Measurements from ENCODE around the gene EPHA10.

EPHA10 gene

GRCh38 chr1:37764888-37765441 is at the start of gene EPHA10:
TSS of gene EPHA10 (minus strand) at chr1:37765120. CDS start at chr1:37765066, 54 bp downstream.
- DNase-seq (ENCODE audit: low spot score), result no peak

- no peak for DNase-seq (ENCODE audit: low spot score)
Measured at GRCh38 chr1:37814252-37814651, 49.3 kb upstream of the EPHA10 start.

- no peak for DNase-seq (ENCODE audit: low spot score)
Measured at GRCh38 chr1:37813529-37814145, 48.7 kb upstream of the EPHA10 start.

- peak; percentile 84 for DNase-seq (ENCODE audit: low spot score)
Measured at GRCh38 chr1:37811027-37811655, 46.2 kb upstream of the EPHA10 start.

- DNase-seq (ENCODE audit: low spot score), result no peak
Measured at GRCh38 chr1:37809942-37810341, 45.0 kb upstream of the EPHA10 start.

- DNase-seq (ENCODE audit: low spot score), result peak; percentile 75
Measured at GRCh38 chr1:37808369-37809319, 43.7 kb upstream of the EPHA10 start.

- DNase-seq (ENCODE audit: low spot score), result peak; percentile 91
Measured at GRCh38 chr1:37807555-37808368, 42.8 kb upstream of the EPHA10 start, which contains the start of the genes C1orf122 and YRDC. TSS of gene C1orf122 (plus strand) at chr1:37807790. CDS start at chr1:37808405, 615 bp downstream. TSS of gene YRDC (minus strand) at chr1:37808208. CDS start at chr1:37808180, 28 bp downstream.

- DNase-seq (ENCODE audit: low spot score), result peak; percentile 12
Measured at GRCh38 chr1:37807220-37807554, 42.3 kb upstream of the EPHA10 start.

- no peak for DNase-seq (ENCODE audit: low spot score)
Measured at GRCh38 chr1:37802439-37802838, 37.5 kb upstream of the EPHA10 start.

GRCh38 chr1:37797750-37798345 is 32.9 kb upstream of the EPHA10 start:
- no peak for DNase-seq (ENCODE audit: low spot score)

GRCh38 chr1:37795340-37796125 is 30.6 kb upstream of the EPHA10 start:
- peak; percentile 48 for DNase-seq (ENCODE audit: low spot score)

GRCh38 chr1:37794372-37795339 is 29.7 kb upstream of the EPHA10 start:
- no peak for DNase-seq (ENCODE audit: low spot score)

GRCh38 chr1:37793773-37794371 is 29.0 kb upstream of the EPHA10 start, which contains the start of gene MANEAL:
TSS of gene MANEAL (plus strand) at chr1:37793847. CDS start at chr1:37794183, 336 bp downstream.
- DNase-seq (ENCODE audit: low spot score), result peak; percentile 23

- DNase-seq (ENCODE audit: low spot score), result no peak
Measured at GRCh38 chr1:37792943-37793686, 28.2 kb upstream of the EPHA10 start.

GRCh38 chr1:37782491-37782890 is 17.6 kb upstream of the EPHA10 start:
- DNase-seq (ENCODE audit: low spot score), result no peak

- no peak for DNase-seq (ENCODE audit: low spot score)
Measured at GRCh38 chr1:37778654-37779053, 13.7 kb upstream of the EPHA10 start.

GRCh38 chr1:37776946-37777516 is 12.1 kb upstream of the EPHA10 start:
- DNase-seq (ENCODE audit: low spot score), result no peak

All from kidney capillary endothelial cell (primary cell).